ENCODE data around the gene CLUH. TPM values are rescaled to one million over a fixed set of nuclear protein-coding genes. Genes with fewer than 3 reads are reported as not detected.
"Not testable (repeated sequence)": the region's sequence is repeated elsewhere in the genome, so short reads cannot be mapped to it uniquely, and the experiment has no call there.

Gene CLUH
- total RNA-seq, 2 donors from 2014 or later: 55.2 to 68.6 TPM

DNA sequence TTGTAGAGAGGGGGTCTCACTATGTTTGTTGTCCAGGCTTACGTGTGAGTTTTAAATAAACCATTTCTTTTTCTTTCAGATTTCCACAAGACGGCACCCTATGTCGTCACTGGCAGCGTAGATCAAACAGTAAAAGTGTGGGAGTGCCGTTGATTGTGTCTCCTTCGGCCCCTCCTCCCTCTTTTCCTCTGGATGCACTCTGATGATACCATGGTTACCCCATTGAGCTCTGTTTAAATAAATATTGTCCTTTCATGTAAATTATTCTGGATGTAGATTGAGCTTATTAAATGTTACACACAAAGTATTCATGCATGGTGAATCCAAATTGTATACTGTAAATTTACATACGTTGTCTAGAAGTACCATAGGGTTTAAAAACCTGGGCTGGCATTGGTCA lies 29.9 kb downstream of the CLUH start:
- Mint-ChIP-seq H3K27me3 (no peaks in the 10 kb centered on the region), H3K27ac (peak overlapping the region; percentile 34), H3K36me3 (ENCODE audit: low read depth) (peaks cover 4% of the 10 kb centered on the region), H3K4me1 (no peaks in the 10 kb centered on the region), H3K4me3 (no peak overlapping the region)
- DNase-seq (no peak), ATAC-seq (no peak)
- H3K9me3 ChIP-seq (ENCODE audit: control insufficient read depth, low read length, poor library complexity, severe bottlenecking): no peaks in the 10 kb centered on the region

DNA sequence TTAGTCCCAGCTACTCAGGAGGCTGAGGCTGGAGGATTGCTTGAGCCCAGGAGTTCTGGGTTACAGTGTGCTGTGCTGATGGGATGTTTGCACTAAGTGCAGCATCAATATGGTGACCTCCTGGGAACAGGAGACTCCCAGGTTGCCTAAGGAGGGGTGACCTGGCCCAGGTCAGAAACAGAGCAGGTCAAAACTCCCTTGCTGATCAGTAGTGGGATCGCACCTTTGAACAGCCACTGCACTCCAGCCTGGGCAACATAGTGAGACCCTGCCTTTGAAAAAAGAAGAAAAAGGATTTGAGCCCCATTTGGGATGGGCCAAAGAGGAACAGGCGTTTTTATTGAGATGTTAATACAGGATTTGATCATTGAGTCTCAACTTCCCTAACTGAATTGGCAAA lies 30.6 kb downstream of the CLUH start:
- Mint-ChIP-seq H3K4me3 (no peak overlapping the region), H3K4me1 (no peaks in the 10 kb centered on the region), H3K27ac (peak overlapping the region; percentile 34), H3K27me3 (no peaks in the 10 kb centered on the region), H3K36me3 (ENCODE audit: low read depth) (peaks cover 4% of the 10 kb centered on the region)
- ATAC-seq: no peak
- no peaks in the 10 kb centered on the region for H3K9me3 ChIP-seq (ENCODE audit: control insufficient read depth, low read length, poor library complexity, severe bottlenecking)
- DNase-seq: no peak

DNA sequence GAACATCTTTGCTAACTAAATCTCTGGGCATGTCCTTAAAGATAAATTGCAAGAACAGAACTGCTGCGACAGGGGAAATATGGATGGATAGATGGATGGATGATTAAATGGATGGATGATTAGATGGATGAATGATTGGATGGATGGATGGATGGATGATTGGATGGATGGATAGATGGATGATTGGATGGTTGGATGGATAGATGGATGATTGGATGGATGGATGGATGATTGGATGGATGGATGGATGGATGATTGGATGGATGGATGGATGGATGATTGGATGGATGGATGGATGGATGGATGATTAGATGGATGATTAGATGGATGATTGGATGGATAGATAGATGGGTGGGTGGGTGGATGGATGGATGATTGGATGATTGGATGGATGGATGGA lies 32.3 kb downstream of the CLUH start:
- H3K36me3 Mint-ChIP-seq (ENCODE audit: low read depth); H3K27ac Mint-ChIP-seq: not testable (repeated sequence)

DNA sequence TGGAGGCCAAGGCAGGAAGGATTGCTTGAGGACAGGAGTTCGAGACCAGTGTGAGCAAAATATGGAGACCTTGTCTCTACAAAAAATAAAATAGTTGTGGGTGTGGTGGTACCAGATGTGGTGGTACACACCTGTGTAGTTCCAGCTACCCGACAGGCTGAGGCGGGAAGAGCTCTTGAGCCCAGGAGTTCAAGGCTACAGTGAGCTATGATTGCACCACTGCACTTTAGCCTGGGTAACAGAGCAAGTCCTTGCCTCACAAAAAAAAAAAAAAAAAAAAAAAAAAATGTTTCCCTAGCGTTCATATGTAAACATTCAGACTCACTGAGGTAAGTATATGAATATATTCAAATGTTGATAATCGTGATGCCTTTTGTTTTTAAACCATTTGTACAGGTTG lies 39.5 kb downstream of the CLUH start:
- H3K36me3 Mint-ChIP-seq (ENCODE audit: low read depth): peaks cover 8% of the 10 kb centered on the region
- ATAC-seq: no peak
- no peak overlapping the region for H3K27ac Mint-ChIP-seq

More for the DNA sequence above, 32.3 kb downstream of the CLUH start:
- not testable (repeated sequence) for DNase-seq; H3K4me1 Mint-ChIP-seq; H3K27me3 Mint-ChIP-seq; ATAC-seq; H3K9me3 ChIP-seq (ENCODE audit: control insufficient read depth, low read length, poor library complexity, severe bottlenecking); H3K4me3 Mint-ChIP-seq

DNA sequence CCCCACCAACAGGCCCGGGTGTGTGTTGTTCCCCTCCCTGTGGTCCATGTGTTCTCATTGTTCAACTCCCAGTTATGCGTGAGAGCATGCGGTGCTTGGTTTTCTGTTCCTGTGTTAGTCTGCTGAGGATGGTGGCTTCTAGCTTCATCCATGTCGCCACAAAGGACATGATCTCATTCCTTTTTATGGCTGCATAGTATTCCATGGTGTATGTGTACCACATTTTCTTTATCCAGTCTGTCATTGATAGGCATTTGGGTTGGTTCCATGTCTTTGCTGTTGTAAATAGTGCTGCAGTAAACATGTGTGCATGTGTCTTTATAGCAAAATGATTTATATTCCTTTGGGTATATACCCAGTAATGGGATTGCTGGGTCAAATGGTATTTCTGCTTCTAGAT lies 51.2 kb downstream of the CLUH start:
- not testable (repeated sequence) for H3K36me3 Mint-ChIP-seq (ENCODE audit: low read depth); H3K27me3 Mint-ChIP-seq; H3K9me3 ChIP-seq (ENCODE audit: control insufficient read depth, low read length, poor library complexity, severe bottlenecking); ATAC-seq; DNase-seq
- Mint-ChIP-seq H3K4me3 (peak overlapping the region; percentile 45), H3K4me1 (peaks cover 34% of the 10 kb centered on the region), H3K27ac (peak overlapping the region; percentile 77)

More for the DNA sequence above, 39.5 kb downstream of the CLUH start:
- Mint-ChIP-seq H3K27me3 (no peaks in the 10 kb centered on the region), H3K4me1 (peaks cover 6% of the 10 kb centered on the region), H3K4me3 (no peak overlapping the region)
- no peaks in the 10 kb centered on the region for H3K9me3 ChIP-seq (ENCODE audit: control insufficient read depth, low read length, poor library complexity, severe bottlenecking)
- DNase-seq: no peak

DNA sequence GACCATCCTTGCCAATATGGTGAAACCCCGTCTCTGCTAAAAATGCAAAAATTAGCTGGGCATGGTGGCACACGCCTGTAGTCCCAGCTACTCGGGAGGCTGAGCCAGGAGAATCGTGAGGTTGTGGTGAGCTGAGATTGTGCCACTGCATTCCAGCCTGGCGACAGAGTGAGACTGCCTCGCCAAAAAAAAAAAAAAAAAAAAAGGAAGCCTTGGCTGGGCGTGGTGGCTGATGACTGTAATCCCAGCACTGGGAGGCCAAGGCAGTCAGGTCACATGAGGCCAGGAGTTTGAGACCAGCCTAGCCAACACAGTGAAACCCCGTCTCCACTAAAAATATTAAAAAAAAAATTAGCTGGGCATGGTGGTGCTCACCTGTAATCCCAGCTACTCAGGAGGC lies 52.2 kb downstream of the CLUH start:
- H3K9me3 ChIP-seq (ENCODE audit: control insufficient read depth, low read length, poor library complexity, severe bottlenecking); H3K27me3 Mint-ChIP-seq; H3K27ac Mint-ChIP-seq; H3K36me3 Mint-ChIP-seq (ENCODE audit: low read depth); ATAC-seq; H3K4me3 Mint-ChIP-seq; DNase-seq: not testable (repeated sequence)
- peaks cover 33% of the 10 kb centered on the region for H3K4me1 Mint-ChIP-seq

DNA sequence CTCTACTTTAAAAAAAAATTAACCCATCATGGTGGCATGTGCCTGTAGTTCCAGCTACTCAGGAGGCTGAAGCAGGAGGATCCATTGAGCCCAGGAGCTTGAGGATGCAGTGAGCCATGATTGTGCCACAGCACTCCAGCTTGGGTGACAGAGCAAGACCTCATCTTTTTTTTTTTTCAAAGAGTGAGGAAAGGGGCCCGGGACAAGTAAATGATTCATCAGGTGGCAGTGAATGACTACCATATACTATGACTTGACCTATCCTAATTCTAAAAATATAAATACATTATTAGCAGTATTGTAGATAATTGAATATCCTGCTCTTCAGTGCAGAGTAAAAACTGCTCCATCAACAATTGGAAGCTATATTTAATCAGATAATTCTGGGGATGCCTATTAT lies 55.3 kb downstream of the CLUH start:
- H3K27me3 Mint-ChIP-seq: no peaks in the 10 kb centered on the region
- H3K9me3 ChIP-seq (ENCODE audit: control insufficient read depth, low read length, poor library complexity, severe bottlenecking): peaks cover 2% of the 10 kb centered on the region
- peaks cover 5% of the 10 kb centered on the region for H3K36me3 Mint-ChIP-seq (ENCODE audit: low read depth)
- peaks cover 25% of the 10 kb centered on the region for H3K4me1 Mint-ChIP-seq
- DNase-seq: no peak
- ATAC-seq: no peak
- H3K4me3 Mint-ChIP-seq: peak overlapping the region; percentile 3
- H3K27ac Mint-ChIP-seq: no peak overlapping the region

DNA sequence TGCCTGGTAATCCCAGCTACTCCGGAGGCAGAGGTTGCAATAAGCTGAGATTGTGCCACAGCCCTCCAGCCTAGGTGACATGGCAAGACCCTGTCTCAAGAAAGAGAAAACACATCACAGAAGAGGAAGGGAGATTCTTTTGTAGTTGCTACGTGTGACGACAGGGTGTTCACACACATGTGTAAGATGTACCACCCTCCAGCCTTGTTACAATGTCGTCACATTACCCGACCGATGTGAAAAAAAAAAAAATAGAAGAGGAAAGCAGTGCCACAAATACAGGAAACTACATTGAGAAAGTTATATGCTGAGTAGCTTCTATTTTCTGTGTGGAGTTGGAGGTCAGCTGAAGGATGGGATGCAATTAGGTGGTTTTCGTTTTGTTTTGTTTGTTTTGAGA lies 56.0 kb downstream of the CLUH start:
- peaks cover 2% of the 10 kb centered on the region for H3K9me3 ChIP-seq (ENCODE audit: control insufficient read depth, low read length, poor library complexity, severe bottlenecking)
- ATAC-seq (no peak), DNase-seq (no peak)
- peaks cover 18% of the 10 kb centered on the region for H3K4me1 Mint-ChIP-seq
- no peak overlapping the region for H3K4me3 Mint-ChIP-seq
- peaks cover 7% of the 10 kb centered on the region for H3K36me3 Mint-ChIP-seq (ENCODE audit: low read depth)
- peak overlapping the region; percentile 72 for H3K27ac Mint-ChIP-seq
- no peaks in the 10 kb centered on the region for H3K27me3 Mint-ChIP-seq

DNA sequence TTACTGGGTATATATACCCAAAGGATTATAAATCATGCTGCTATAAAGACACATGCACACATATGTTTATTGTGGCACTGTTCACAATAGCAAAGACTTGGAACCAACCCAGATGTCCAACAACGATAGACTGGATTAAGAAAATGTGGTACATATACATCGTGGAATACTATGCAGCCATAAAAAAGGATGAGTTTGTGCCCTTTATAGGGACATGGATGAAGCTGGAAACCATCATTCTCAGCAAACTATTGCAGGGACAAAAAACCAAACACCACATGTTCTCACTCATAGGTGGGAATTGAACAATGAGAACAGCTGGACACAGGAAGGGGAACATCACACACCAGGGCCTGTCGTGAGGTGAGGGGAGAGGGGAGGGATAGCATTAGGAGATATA lies 58.7 kb downstream of the CLUH start:
- DNase-seq; ATAC-seq; H3K9me3 ChIP-seq (ENCODE audit: control insufficient read depth, low read length, poor library complexity, severe bottlenecking); H3K27ac Mint-ChIP-seq; H3K27me3 Mint-ChIP-seq; H3K4me3 Mint-ChIP-seq; H3K36me3 Mint-ChIP-seq (ENCODE audit: low read depth): not testable (repeated sequence)
- peaks cover 14% of the 10 kb centered on the region for H3K4me1 Mint-ChIP-seq

DNA sequence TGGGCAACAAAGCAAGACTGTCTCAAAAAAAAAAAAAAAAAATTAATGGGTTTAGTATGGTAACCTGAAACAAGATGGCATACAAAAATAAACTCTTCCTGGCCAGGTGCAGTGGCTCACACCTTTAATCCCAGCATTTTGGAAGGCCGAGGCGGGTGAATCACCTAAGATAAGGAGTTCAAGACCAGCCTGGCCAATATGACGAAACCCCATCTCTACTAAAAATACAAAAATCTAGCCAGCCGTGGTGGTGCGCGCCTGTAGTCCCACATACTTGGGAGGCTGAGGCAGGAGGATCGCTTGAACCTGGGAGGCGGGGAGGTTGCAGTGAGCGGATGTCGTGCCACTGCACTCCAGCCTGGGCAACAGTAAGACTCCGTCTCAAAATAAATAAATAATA lies 62.4 kb downstream of the CLUH start:
- ATAC-seq: no peak
- Mint-ChIP-seq H3K27ac (peak overlapping the region; percentile 69), H3K36me3 (ENCODE audit: low read depth) (peaks cover 7% of the 10 kb centered on the region), H3K4me3 (no peak overlapping the region), H3K27me3 (no peaks in the 10 kb centered on the region), H3K4me1 (peaks cover 6% of the 10 kb centered on the region)
- no peak for DNase-seq
- no peaks in the 10 kb centered on the region for H3K9me3 ChIP-seq (ENCODE audit: control insufficient read depth, low read length, poor library complexity, severe bottlenecking)

DNA sequence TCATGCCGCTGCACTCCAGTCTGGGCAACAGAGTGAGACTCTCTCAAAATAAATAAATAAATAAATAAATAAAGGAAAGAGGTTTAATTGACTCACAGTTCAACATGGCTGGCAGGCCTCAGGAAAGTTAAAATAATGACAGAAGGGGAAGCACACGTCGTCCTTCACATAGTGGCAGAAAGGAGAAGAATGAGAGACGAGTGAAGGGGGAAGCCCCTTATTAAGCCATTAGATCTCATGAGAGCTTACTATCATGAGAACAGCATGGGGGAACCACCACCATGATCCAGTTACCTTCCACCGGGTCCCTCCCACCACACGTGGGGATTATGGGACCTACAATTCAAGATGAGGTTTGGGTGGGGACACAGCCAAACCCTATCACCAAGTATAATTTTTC lies 63.6 kb downstream of the CLUH start:
- Mint-ChIP-seq H3K36me3 (ENCODE audit: low read depth) (peaks cover 7% of the 10 kb centered on the region), H3K27ac (peak overlapping the region; percentile 69), H3K27me3 (no peaks in the 10 kb centered on the region), H3K4me1 (peaks cover 10% of the 10 kb centered on the region), H3K4me3 (no peak overlapping the region)
- DNase-seq: no peak
- ATAC-seq: peak; percentile 18
- no peaks in the 10 kb centered on the region for H3K9me3 ChIP-seq (ENCODE audit: control insufficient read depth, low read length, poor library complexity, severe bottlenecking)

DNA sequence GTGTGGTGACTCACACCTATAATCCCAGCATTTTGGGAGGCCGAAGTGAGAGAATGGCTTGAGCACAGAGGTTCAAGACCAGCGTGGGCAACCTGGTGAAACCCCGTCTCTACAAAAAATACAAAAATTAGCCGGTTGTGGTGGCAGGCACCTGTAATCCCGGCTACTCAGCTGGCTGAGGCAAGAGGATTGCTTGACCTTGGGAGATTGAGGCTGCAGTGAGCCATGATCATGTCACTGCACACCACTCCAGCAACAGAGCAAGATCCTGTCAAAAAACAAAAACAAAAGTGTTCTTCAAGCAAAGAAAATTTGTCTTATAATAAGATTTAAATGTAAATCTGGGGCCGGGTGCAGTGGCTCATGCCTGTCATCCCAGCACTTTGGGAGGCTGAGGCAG lies 66.6 kb downstream of the CLUH start:
- Mint-ChIP-seq H3K36me3 (ENCODE audit: low read depth) (peaks cover 2% of the 10 kb centered on the region), H3K4me1 (peaks cover 22% of the 10 kb centered on the region), H3K27ac (no peak overlapping the region), H3K4me3 (no peak overlapping the region), H3K27me3 (no peaks in the 10 kb centered on the region)
- no peak for DNase-seq
- no peaks in the 10 kb centered on the region for H3K9me3 ChIP-seq (ENCODE audit: control insufficient read depth, low read length, poor library complexity, severe bottlenecking)
- ATAC-seq: no peak
